ENCODE data around the gene PICALM. TPM values are rescaled to one million over a fixed set of nuclear protein-coding genes. Genes with fewer than 3 reads are reported as not detected.

PICALM gene
- total RNA-seq: 176 and 301 TPM in 2 replicates

DNA sequence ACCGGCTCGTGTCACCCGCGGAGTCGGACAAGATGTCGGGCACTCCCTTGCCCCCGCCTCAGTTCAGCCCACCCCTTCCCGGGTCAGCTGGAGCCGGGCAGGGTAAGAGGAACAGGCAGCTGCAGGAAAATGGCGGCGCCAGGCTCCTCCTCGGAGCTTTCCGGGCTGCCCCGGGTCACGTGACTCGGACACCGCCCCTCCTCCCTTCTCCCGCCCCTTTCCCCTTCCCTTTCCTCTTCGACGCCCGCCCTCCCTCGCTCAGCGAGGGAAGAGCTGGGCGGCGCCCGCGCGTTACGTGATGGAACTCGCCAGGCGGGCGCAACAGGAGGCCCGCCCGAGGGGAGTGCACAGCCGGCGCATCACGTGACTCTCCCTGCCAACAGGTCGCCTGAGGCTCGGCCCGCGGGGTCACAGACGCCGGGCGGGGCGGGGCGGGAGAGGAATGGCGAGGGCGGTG is at the start of gene PICALM:
Gene PICALM, minus strand, starts transcription at position 134 of the 457 bp plus-strand sequence. CDS start 304 bp downstream, outside the sequence.

Other genes starting within 250 kb of the PICALM start
- gene CCDC83, start 213.7 kb downstream of the PICALM start, total RNA-seq: not detected in 2 replicates
- gene EED, start 175.7 kb upstream of the PICALM start, total RNA-seq: 21.0 and 26.4 TPM in 2 replicates
- 54.4 and 62.7 TPM in 2 replicates for gene HIKESHI, start 233.2 kb upstream of the PICALM start, total RNA-seq

Data from endothelial cell of coronary artery (primary cell).